Embryonic facial prominence (tissue), 1 donor: Measurements from ENCODE around the gene GPR183.

ENCODE experiments used
- DNase-seq: peaks from one replicate; pipeline ENCODE4 v3.0.0-alpha.2; 2016; ENCODE audit errors: extremely low spot score

GPR183 gene

GRCh38 chr13:99307247-99307646 lies at the start of gene GPR183:
TSS of gene GPR183 (minus strand) at chr13:99307399. CDS start at chr13:99296145, 11,254 bp downstream.
- no peak for DNase-seq

GRCh38 chr13:99356262-99357091 lies 49.3 kb upstream of the GPR183 start:
- no peak for DNase-seq

- no peak for DNase-seq
Measured at GRCh38 chr13:99356012-99356261, 48.7 kb upstream of the GPR183 start.

- no peak for DNase-seq
Measured at GRCh38 chr13:99355267-99356011, 48.2 kb upstream of the GPR183 start.

GRCh38 chr13:99354371-99354951 lies 47.3 kb upstream of the GPR183 start:
- no peak for DNase-seq

- DNase-seq = no peak
Measured at GRCh38 chr13:99353836-99354235, 46.6 kb upstream of the GPR183 start.

- no peak for DNase-seq
Measured at GRCh38 chr13:99353246-99353600, 46.0 kb upstream of the GPR183 start.

- no peak for DNase-seq
Measured at GRCh38 chr13:99352351-99353245, 45.4 kb upstream of the GPR183 start.

- no peak for DNase-seq
Measured at GRCh38 chr13:99351772-99352171, 44.6 kb upstream of the GPR183 start.

- no peak for DNase-seq
Measured at GRCh38 chr13:99350191-99350590, 43.0 kb upstream of the GPR183 start.

- DNase-seq = no peak
Measured at GRCh38 chr13:99347911-99348451, 40.8 kb upstream of the GPR183 start.

- DNase-seq = no peak
Measured at GRCh38 chr13:99347335-99347878, 40.2 kb upstream of the GPR183 start.

- DNase-seq = no peak
Measured at GRCh38 chr13:99346335-99347042, 39.3 kb upstream of the GPR183 start.

GRCh38 chr13:99345345-99345744 lies 38.1 kb upstream of the GPR183 start:
- DNase-seq = no peak

- no peak for DNase-seq
Measured at GRCh38 chr13:99344610-99345208, 37.5 kb upstream of the GPR183 start.

- no peak for DNase-seq
Measured at GRCh38 chr13:99342723-99343315, 35.6 kb upstream of the GPR183 start.

GRCh38 chr13:99341969-99342722 lies 34.9 kb upstream of the GPR183 start:
- no peak for DNase-seq

- no peak for DNase-seq
Measured at GRCh38 chr13:99340638-99341037, 33.4 kb upstream of the GPR183 start.

- DNase-seq = no peak
Measured at GRCh38 chr13:99339736-99340397, 32.7 kb upstream of the GPR183 start.
